ENCODE results near the gene JARID2.

Gene JARID2

DNA sequence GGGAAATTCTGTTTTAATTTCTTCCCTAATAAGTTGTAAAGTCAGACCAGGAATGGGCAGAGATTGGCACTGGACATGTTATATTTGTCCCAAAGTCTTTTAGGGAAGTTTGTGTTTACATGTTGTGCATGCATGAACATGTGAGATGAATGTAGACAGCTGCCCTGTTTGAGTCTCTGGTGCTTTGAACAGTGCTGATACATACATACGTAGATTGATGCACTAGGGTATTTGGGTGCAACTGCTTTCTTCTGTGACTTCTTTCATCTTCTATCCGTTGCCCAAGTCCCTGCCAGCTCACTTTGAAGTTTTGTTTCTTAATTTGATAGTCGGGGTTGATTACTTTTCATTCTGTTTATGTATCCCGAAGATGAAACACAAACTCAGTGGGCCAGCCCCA is 216.4 kb downstream of the JARID2 start:
- DNase-seq (ENCODE audit: low read depth in 2 of 2): no peak

- DNase-seq (ENCODE audit: low read depth in 2 of 2): no peak
These were observed 217.1 kb downstream of the JARID2 start for GRCh38 chr6:15462717-15463525.

DNA sequence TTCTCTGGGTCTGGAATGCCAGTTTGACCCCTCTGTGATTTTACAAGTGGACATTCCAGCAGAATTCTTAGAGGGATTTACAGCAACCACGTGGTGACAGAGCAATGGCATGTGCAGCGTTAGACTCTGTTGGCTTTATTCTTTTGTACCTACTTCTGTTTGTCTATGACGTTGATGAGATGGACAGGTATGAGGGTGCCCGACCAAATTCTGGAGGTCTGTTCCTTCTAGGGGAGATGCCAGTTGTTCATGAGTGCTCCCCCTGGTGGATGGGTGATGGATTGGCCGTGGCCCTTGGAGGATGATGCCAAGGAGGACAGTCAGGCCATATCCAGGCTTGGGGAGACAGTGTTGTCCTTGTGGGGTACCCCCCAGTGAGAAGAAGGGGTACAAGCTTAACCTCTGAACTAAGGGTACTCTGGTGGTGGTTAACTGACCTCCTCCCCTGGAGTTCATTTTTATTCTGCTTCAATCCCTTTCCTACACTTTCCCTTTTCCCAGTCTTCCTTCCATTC is 218.4 kb downstream of the JARID2 start:
- DNase-seq (ENCODE audit: low read depth in 2 of 2): peak; percentile 33 to 48

DNA sequence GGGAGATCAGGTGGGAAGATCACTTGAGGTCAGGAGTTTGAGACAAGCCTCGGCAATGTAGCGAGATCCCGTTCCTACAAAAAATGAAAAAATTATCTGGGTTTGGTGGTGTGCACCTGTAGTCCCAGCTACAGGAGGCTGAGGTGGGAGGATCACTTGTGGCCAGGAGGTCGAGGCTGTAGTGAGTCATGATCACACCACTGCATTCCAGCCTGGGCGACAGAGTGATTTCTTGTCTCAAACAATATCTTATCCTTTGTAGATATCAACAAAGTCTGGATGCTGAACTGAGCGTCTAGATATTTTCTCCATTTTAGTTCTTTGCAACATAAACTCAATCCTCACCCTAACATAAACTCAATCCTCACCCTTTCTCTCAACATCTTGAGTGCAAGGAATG is 219.3 kb downstream of the JARID2 start:
- DNase-seq (ENCODE audit: low read depth in 2 of 2): no peak

DNA sequence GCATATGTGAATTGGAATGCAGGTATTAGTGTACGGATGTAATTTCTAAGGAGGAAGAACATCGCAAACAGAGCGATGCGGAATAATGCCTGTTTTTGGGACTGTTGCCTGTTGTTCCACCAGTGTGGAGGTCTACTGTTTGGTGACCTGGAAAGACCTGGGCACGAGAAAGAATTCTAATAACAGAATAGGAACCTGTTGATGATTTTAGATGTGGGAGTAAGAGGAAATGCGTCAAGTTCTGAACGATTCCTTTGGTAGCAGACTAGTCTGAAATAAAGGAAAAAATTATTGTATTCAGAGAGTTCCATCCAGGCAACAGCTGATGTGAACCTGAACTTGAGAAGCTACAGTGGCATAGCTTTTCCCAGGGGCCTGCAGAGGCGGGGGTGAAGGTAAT is 224.9 kb downstream of the JARID2 start:
- DNase-seq (ENCODE audit: low read depth in 2 of 2): no peak

DNA sequence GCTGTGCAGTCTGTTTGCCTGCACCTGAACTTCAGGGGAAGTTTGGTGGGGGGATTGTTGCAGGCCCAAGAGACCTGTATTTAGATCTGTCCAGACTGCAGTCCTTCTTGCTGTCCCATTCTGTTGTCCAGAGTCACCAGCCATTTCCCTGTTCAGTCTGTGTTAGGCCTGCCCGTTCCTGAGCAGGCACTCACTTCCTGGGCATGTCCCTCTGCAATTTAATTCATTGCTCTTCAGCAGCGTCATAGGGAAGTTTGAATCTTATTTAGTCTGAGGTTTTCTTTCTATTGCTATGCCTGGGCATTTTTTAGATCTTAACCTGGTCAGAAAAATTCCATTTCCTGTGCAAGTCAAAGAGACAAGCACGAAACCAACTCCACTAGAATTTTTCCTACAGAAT is 226.8 kb downstream of the JARID2 start:
- no peak for DNase-seq (ENCODE audit: low read depth in 2 of 2)

GRCh38 chr6:15473174-15473573 is 227.3 kb downstream of the JARID2 start:
- no peak for DNase-seq (ENCODE audit: low read depth in 2 of 2)

DNA sequence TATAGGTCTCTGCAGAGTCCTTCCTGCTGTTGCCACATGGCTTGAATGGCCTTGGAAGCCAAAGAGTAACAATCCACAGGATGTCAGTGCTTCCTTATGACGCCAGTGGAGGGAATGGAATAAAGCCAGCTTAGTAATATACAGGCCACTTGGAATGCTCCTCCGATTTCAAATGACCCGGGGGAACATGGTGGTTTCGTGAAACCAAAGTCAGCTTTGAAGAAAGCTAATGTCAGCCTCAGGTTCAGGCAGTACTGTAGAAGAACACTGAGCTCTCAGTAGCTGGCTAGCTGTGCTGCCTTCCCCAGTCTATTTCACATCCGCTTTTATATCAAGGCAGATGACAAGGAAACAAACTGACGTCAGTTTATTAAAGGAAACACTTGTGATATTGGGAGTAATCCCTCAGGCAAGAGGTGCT is 227.9 kb downstream of the JARID2 start:
- DNase-seq (ENCODE audit: low read depth in 2 of 2): no peak

DNA sequence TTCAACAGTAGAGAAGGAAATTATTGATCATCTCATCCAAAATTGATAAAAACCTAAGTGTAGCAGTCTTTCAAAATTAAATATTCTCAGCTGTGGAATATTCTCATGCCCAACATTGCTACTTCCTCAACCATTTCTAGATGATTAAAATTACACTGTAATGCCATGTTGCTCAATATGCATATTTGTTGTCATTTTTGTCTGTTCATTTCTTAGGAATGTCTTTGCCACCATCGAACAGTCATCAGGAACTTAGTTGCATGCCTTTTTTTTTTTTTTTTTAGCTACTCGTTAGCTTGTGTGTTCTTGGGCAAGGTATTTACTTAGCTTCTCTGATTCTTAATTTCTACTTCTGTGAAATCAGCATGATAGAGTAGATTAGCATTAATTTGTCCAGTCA is 228.3 kb downstream of the JARID2 start:
- no peak for DNase-seq (ENCODE audit: low read depth in 2 of 2)

DNA sequence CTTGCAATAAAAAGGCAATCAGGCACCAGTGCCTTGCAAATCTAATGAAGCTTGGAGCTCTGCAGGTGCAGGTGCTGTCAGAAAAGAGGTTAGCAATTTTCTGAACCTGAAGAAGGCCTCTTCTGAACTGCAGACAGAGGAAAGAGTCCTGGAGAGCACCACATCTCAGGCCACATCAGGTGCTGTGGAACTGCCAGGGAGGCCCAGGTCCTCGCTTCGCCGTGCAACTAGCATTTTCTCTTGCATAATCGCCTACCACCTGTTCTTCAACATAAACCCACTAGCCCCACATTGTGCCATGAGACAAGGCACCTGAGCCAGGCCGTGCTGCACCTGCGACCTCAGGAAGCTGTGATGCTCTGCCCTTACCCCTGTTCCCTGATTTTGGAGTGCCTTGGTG is 229.4 kb downstream of the JARID2 start:
- no peak for DNase-seq (ENCODE audit: low read depth in 2 of 2)

DNA sequence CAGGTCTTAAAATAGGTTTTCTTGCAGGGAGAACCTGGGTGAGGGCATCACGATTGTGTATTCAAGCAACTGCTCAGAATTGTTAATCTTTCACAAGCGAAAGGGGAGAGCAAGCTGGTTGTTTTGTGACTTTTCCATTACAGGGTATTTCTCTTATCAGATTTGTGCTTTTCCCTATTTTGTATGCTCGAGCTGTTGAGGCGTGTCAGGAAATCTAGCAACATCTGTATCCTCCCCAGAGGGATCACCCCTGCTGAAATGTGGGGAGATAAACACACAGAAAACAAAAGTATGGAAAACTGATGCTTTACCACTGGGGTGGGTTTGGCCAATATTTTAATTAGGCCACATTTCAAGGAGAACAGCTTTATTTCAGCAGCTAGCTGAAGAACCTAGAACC is 230.0 kb downstream of the JARID2 start:
- no peak for DNase-seq (ENCODE audit: low read depth in 2 of 2)

GRCh38 chr6:15476631-15477380 is 230.9 kb downstream of the JARID2 start:
- DNase-seq (ENCODE audit: low read depth in 2 of 2): no peak

- no peak for DNase-seq (ENCODE audit: low read depth in 2 of 2)
These were observed 231.9 kb downstream of the JARID2 start for GRCh38 chr6:15477746-15478145.

DNA sequence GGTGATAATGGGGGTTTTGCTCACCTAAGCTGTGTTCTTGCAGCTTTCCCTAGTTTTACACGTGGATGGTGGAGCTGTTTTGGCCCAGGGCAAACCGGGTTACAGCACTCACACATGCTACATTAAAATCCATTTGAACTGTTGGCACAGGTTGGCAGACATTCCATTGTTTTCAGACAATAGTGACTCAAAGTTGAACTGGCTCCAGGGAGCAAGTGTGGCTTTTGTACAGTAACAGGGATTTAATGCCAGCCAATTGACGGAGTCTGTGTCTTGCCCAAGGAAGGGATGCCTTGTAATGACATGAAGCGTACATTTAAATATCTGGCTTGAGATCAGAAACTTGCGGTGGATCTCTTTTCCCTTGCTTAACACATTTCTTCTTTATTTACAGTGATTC is 233.9 kb downstream of the JARID2 start:
- no peak for DNase-seq (ENCODE audit: low read depth in 2 of 2)

- no peak for DNase-seq (ENCODE audit: low read depth in 2 of 2)
These were observed 234.7 kb downstream of the JARID2 start for GRCh38 chr6:15480525-15480924.

DNA sequence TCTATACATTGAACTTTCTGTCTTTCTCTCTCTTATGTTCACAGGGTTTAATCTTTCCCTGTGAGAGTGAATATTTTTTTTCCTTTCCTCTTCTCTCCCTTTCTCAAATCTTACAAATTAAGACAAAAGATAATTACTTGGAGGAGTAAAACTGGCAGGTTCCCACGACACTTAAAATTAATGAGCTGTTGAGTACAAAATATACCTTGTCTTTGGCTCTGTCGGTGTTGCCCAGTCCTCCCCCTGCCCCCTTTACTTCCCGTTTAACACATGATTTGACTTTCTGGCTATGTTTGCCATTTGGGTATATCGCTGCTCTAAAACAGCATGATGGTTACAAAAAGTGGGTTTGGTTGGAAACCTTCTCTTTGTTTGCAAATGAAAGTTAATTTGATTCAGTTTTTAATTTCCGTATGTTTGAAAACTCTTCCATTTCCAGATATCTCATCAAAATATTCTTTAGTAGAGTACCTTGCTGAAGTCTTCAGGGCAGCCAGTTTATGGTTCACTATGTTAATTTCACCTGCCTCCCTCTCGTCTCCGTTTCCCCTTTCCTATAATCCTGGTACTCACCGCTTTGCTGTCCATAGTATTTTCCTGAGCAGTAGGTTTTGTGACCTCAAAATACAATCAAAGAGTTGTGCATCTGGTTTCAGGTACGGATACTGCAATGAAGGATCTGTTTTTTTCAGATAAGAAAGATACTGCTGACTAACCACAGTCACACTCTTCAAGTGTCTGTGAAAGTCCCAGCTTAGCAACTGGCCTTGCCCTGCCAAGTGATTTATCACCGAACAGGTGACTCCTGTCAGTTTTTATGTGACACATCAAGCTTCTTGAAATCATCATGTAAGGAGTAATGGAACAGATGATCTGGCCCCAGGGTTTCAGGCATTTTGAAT is 235.8 kb downstream of the JARID2 start:
- no peak for DNase-seq (ENCODE audit: low read depth in 2 of 2)

DNA sequence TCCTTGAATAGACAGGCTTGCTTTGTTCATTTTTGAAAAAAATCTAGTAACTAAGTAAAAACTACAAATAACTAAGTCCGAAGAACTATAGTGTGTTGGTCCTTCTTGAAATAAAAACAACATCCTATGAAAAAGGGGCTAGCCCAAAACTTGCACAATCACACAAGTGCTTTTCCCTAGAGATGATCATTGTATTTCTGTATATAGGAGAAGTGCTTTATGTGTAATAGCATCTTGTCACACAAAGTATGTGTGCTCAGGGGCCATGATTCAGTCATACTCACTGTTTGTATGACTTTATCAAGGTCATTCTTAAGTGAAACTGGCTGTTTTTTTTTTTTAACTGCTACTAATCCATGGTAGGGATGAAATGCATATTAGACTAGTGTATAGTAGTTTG is 237.2 kb downstream of the JARID2 start:
- no peak for DNase-seq (ENCODE audit: low read depth in 2 of 2)

DNA sequence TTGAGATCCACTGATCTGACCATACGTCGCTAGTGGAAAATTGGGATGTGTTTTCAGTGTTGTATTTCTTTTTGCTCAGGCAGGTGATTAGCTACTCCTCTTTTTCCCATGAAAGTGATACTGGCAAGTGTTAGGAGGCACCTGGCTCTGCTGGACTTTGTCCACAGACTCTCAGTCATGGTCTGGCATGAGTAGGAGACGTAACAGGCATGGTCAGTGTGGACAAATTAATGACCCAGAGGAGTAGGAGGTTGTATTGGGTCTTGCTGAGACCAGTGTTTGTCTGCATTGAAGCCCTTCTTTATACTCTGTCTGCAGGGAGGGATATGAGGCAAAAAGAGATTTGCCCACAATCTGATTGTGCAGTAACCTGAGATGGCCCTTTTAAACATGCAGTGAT is 238.3 kb downstream of the JARID2 start:
- no peak for DNase-seq (ENCODE audit: low read depth in 2 of 2)

DNA sequence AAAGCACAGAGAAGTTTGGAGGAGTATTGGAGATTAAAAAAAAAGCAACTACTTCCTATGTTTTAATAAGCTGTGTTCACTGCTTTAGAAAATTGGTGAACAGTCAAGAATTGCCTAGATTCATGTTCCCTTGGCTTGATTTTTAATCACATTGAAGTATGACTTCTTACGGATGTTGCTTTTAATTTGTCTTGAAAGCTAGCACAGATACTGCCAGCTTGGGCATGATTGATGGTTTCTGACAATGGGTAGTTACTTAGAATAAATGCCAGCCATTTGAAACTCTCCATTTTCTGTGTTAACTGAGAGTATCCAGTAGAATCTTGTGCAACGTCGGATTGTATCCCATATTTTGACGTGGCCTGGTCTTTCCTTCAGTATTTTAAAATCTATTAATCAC is 239.0 kb downstream of the JARID2 start:
- DNase-seq (ENCODE audit: low read depth in 2 of 2): no peak

- no peak for DNase-seq (ENCODE audit: low read depth in 2 of 2)
These were observed 240.1 kb downstream of the JARID2 start for GRCh38 chr6:15485936-15486335.

GRCh38 chr6:15487262-15487661 is 241.4 kb downstream of the JARID2 start:
- no peak for DNase-seq (ENCODE audit: low read depth in 2 of 2)
